Measurements from ENCODE around the gene FOXN4.

FOXN4 gene

DNA sequence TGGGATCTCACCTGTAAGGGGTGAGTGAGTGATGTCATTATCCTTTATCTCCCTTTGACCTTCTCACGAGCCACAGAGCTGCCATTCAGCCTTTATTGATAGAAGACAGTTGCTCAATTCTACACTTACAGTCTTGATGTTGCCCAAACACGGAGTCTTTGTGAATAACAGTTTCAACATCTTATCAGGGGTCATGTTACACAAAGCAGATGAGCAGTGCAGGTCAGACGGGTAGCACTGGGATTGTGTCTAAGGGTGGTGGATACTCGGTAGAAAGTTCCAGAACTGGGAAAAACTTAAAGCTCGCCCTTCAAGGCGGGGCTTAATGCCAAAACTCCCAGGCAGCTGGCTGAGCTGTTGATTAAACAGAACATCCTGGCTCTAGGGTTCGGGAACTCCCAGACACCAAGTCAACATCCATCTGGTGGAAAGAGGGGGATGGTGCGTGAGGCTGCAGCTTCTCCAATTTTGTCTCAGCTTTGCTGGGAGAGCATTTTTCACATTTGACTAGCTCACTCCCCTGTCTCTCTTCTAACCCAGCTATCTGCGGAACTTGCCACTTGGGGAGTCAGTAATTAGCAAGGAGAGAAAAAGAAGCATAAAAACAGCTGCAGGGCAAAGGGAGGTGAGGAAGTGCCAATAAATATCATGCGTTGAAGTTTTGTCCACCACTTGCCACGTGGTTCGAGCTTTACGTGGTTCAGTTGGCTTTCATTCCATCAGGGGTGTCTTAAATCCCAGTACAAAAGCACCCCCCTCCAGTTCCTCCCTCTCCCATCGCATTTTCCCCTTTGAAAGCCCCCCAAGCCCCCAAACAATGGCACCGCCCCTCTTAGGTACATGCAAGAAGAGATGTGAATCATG is 31.0 kb downstream of the FOXN4 start:
- H3K27ac ChIP-seq (replicated peaks), result no peak overlapping the region
- no peaks in the 10 kb centered on the region for H3K27me3 ChIP-seq (ENCODE audit: insufficient read depth, poor library complexity, severe bottlenecking)
- H3K4me3 ChIP-seq (replicated peaks; ENCODE audit: insufficient read depth, low read length), result no peak overlapping the region
- TF ChIP-seq SPI1 (IDR thresholded peaks at IDR 0.05; ENCODE audit: borderline replicate concordance, low read depth), result no peak
- TF ChIP-seq, protein P1, sequence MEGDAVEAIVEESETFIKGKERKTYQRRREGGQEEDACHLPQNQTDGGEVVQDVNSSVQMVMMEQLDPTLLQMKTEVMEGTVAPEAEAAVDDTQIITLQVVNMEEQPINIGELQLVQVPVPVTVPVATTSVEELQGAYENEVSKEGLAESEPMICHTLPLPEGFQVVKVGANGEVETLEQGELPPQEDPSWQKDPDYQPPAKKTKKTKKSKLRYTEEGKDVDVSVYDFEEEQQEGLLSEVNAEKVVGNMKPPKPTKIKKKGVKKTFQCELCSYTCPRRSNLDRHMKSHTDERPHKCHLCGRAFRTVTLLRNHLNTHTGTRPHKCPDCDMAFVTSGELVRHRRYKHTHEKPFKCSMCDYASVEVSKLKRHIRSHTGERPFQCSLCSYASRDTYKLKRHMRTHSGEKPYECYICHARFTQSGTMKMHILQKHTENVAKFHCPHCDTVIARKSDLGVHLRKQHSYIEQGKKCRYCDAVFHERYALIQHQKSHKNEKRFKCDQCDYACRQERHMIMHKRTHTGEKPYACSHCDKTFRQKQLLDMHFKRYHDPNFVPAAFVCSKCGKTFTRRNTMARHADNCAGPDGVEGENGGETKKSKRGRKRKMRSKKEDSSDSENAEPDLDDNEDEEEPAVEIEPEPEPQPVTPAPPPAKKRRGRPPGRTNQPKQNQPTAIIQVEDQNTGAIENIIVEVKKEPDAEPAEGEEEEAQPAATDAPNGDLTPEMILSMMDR (IDR thresholded peaks at IDR 0.05; ENCODE audit: insufficient read depth, low read length), result no peak
- no peak for TF ChIP-seq POLR2AphosphoS5 (IDR thresholded peaks at IDR 0.05; ENCODE audit: low read depth)
- DNase-seq (ENCODE audit: low read depth in 1 of 2, low spot score in 1 of 2), result peak; percentile 24 to 40

DNA sequence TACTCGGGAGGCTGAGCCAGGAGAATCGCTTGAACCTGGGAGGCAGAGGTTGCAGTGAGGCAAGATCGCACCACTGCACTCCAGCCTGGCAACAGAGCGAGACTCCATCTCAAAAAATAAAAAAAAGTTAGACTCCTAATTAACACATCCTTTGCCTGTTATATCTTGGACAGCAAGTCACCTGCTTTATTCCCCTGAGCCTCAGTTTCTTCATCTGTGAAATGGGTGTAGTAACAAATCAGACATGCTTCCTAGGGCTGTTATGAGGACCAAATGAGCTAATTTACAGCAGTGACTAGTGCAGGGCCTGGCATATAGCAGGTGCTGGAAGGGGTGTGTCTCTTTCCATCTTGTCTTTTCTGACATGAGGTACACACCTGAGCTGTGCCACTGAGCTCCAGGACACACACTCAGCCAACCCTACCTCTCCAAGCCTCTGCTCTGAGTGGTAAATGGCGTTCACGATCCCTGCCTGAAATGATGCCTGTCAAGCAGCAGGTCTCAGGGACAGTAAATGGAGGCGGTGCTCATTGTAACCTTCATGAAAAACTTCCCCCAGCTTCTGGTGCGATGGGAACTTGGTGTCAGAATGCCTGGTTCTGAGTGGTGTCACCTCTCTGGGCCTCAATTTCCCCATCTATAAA is 31.7 kb downstream of the FOXN4 start:
- TF ChIP-seq, protein P2, sequence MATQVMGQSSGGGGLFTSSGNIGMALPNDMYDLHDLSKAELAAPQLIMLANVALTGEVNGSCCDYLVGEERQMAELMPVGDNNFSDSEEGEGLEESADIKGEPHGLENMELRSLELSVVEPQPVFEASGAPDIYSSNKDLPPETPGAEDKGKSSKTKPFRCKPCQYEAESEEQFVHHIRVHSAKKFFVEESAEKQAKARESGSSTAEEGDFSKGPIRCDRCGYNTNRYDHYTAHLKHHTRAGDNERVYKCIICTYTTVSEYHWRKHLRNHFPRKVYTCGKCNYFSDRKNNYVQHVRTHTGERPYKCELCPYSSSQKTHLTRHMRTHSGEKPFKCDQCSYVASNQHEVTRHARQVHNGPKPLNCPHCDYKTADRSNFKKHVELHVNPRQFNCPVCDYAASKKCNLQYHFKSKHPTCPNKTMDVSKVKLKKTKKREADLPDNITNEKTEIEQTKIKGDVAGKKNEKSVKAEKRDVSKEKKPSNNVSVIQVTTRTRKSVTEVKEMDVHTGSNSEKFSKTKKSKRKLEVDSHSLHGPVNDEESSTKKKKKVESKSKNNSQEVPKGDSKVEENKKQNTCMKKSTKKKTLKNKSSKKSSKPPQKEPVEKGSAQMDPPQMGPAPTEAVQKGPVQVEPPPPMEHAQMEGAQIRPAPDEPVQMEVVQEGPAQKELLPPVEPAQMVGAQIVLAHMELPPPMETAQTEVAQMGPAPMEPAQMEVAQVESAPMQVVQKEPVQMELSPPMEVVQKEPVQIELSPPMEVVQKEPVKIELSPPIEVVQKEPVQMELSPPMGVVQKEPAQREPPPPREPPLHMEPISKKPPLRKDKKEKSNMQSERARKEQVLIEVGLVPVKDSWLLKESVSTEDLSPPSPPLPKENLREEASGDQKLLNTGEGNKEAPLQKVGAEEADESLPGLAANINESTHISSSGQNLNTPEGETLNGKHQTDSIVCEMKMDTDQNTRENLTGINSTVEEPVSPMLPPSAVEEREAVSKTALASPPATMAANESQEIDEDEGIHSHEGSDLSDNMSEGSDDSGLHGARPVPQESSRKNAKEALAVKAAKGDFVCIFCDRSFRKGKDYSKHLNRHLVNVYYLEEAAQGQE (IDR thresholded peaks at IDR 0.05; ENCODE audit: insufficient replicate concordance, low read depth), result no peak
- TF ChIP-seq GABPA (IDR thresholded peaks at IDR 0.05; ENCODE audit: low read depth), result no peak
- H3K4me3 ChIP-seq (replicated peaks; ENCODE audit: insufficient read depth, low read length), result no peak overlapping the region
- H3K27me3 ChIP-seq (ENCODE audit: insufficient read depth, poor library complexity, severe bottlenecking), result no peaks in the 10 kb centered on the region
- H3K27ac ChIP-seq (replicated peaks), result no peak overlapping the region
- DNase-seq (ENCODE audit: low read depth in 1 of 2, low spot score in 1 of 2), result no peak

DNA sequence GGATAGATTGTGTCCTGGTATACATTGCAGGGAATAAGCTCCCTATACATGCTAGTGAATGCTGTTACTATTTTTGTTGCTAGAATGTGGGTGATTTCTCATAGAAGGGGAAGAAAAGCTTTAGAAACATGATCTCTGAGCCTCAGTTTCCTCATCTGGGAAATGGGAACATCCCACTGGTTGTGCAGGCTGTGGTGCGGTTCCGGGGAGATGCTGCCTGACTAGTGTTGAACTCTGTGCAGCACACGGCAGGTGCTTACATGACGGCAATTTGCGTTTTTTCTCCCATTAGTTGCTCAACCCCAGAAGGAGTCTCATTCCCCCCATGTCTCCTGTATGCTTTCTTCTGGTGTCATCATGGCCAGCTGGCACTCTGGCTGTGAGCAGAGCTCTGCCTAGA is 32.9 kb downstream of the FOXN4 start:
- no peak for DNase-seq (ENCODE audit: low read depth in 1 of 2, low spot score in 1 of 2)
- TF ChIP-seq, protein P2 (IDR thresholded peaks at IDR 0.05; ENCODE audit: insufficient replicate concordance, low read depth), result no peak
- TF ChIP-seq, protein P1 (IDR thresholded peaks at IDR 0.05; ENCODE audit: insufficient read depth, low read length), result no peak
- no peak for TF ChIP-seq GABPA (IDR thresholded peaks at IDR 0.05; ENCODE audit: low read depth)
- TF ChIP-seq SPI1 (IDR thresholded peaks at IDR 0.05; ENCODE audit: borderline replicate concordance, low read depth), result no peak
- no peak for TF ChIP-seq POLR2AphosphoS5 (IDR thresholded peaks at IDR 0.05; ENCODE audit: low read depth)
- Histone ChIP-seq H3K27ac (replicated peaks) (no peak overlapping the region), H3K4me3 (replicated peaks; ENCODE audit: insufficient read depth, low read length) (no peak overlapping the region), H3K27me3 (ENCODE audit: insufficient read depth, poor library complexity, severe bottlenecking) (no peaks in the 10 kb centered on the region)

DNA sequence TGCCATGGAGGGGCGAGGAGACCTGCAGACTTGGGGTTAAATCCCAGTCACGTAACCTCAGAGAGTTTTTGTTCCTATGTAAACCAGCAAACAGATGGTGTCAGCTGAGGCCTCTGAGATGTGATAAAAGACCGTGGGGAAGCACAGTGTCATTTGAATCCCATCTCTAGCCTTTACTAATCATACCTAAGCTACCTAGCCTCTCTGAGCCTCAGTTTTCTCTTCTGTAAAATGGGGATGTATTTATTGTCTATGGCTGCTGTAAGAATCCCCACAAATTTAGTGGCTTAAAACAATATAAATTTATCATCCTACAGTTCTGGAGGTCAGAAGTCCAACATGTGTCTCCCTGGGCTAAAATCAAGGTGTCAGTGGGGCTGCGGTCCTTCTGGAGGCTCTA is 33.9 kb downstream of the FOXN4 start:
- DNase-seq (ENCODE audit: low read depth in 1 of 2, low spot score in 1 of 2), result no peak
- no peaks in the 10 kb centered on the region for H3K27me3 ChIP-seq (ENCODE audit: insufficient read depth, poor library complexity, severe bottlenecking)
- H3K4me3 ChIP-seq (replicated peaks; ENCODE audit: insufficient read depth, low read length), result no peak overlapping the region
- no peak overlapping the region for H3K27ac ChIP-seq (replicated peaks)
- TF ChIP-seq SPI1 (IDR thresholded peaks at IDR 0.05; ENCODE audit: borderline replicate concordance, low read depth) (no peak), POLR2AphosphoS5 (IDR thresholded peaks at IDR 0.05; ENCODE audit: low read depth) (no peak), GABPA (IDR thresholded peaks at IDR 0.05; ENCODE audit: low read depth) (no peak)
- TF ChIP-seq, protein P2 (IDR thresholded peaks at IDR 0.05; ENCODE audit: insufficient replicate concordance, low read depth), result no peak
- TF ChIP-seq, protein P1 (IDR thresholded peaks at IDR 0.05; ENCODE audit: insufficient read depth, low read length), result no peak

Measured in HL-60 (cell line).